ENCODE measurements around the gene GLB1L2. TPM values are rescaled to one million over a fixed set of nuclear protein-coding genes. Genes with fewer than 3 reads are reported as not detected.
"Not testable (repeated sequence)": the region's sequence is repeated elsewhere in the genome, so short reads cannot be mapped to it uniquely, and the experiment has no call there.

GLB1L2 gene
- total RNA-seq, 1 donor from 2014 or later: 11.6 TPM

DNA sequence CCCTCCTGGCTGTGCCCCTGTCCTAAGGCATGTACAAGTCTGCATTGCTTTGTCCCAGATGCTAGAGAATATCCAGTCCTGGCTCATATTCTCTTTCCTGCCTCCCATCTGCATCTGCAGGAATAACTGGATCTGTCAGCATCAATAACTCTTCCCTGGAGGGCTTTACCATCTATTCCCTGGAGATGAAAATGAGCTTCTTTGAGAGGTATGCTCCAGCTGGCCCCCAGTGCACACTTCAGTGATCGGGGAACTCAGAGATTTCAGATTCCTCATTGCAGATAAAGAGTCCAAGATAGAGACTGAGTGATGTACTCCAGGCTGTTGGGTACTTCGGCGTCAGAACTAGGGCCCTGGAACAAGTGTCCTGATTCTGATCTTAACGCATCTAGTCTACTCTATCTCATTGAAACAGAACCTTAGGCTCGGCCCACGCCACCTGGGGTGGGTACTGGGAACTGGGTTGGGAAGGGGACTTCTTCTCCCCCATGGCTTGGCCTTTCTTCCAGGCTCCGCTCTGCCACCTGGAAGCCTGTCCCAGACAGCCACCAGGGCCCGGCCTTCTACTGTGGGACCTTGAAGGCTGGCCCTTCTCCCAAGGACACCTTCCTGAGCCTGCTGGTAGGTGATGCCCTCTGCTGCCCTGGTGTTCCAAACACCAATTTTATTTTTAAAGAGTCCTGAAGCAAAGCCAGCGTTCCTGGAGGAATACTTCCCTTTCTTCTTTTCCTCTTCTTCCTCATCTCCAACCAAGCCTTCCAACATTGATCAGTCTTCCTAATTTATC lies 17.8 kb upstream of the GLB1L2 start:
- DNase-seq (ENCODE audit: extremely low spot score, unreplicated experiment): no peak
- Mint-ChIP-seq H3K27ac (no peak overlapping the region), H3K9me3 (peaks cover 4% of the 10 kb centered on the region), H3K4me3 (no peak overlapping the region), H3K27me3 (peaks cover 9% of the 10 kb centered on the region), H3K4me1 (ENCODE audit: unreplicated experiment) (no peaks in the 10 kb centered on the region), H3K36me3 (no peaks in the 10 kb centered on the region)
- TF ChIP-seq, protein P1, sequence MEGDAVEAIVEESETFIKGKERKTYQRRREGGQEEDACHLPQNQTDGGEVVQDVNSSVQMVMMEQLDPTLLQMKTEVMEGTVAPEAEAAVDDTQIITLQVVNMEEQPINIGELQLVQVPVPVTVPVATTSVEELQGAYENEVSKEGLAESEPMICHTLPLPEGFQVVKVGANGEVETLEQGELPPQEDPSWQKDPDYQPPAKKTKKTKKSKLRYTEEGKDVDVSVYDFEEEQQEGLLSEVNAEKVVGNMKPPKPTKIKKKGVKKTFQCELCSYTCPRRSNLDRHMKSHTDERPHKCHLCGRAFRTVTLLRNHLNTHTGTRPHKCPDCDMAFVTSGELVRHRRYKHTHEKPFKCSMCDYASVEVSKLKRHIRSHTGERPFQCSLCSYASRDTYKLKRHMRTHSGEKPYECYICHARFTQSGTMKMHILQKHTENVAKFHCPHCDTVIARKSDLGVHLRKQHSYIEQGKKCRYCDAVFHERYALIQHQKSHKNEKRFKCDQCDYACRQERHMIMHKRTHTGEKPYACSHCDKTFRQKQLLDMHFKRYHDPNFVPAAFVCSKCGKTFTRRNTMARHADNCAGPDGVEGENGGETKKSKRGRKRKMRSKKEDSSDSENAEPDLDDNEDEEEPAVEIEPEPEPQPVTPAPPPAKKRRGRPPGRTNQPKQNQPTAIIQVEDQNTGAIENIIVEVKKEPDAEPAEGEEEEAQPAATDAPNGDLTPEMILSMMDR (conservative IDR thresholded peaks at IDR 0.05): no peak

DNA sequence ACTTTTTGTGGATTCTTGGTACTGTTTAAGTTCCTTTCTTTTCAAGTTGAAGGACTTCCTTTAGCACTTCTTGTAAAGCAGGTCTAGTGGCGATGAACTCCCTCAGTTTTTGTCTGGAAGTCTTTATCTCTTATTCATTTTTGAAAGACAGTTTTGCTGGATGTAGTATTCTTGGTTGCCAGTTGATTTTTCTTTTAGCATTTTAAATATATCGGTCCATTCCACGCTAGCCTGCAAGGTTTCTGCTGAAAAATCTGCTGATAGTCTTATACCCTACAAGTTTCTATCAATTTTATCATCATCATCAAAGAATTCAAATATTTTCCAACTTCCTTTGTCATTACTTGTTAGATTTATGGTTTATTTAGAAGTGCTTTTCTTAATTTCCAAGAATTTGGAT lies 14.7 kb upstream of the GLB1L2 start:
- no peak overlapping the region for H3K4me3 Mint-ChIP-seq
- peaks cover 4% of the 10 kb centered on the region for H3K9me3 Mint-ChIP-seq
- no peaks in the 10 kb centered on the region for H3K4me1 Mint-ChIP-seq (ENCODE audit: unreplicated experiment)
- H3K27ac Mint-ChIP-seq: no peak overlapping the region
- H3K36me3 Mint-ChIP-seq: no peaks in the 10 kb centered on the region
- DNase-seq (ENCODE audit: extremely low spot score, unreplicated experiment): no peak
- TF ChIP-seq, protein P1 (conservative IDR thresholded peaks at IDR 0.05): no peak
- H3K27me3 Mint-ChIP-seq: peaks cover 4% of the 10 kb centered on the region

DNA sequence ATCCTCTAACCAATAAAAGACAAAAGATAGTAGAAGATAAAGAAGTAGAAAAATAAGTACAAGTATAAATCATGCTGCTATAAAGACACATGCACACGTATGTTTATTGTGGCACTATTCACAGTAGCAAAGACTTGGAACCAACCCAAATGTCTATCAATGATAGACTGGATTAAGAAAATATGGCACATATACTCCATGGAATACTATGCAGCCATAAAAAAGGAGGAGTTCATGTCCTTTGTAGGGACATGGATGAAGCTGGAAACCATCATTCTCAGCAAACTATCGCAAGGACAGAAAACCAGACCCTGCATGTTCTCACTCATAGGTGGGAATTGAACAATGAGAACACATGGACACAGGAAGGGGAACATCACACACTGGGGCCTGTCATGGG lies 10.4 kb upstream of the GLB1L2 start:
- not testable (repeated sequence) for H3K9me3 Mint-ChIP-seq; DNase-seq (ENCODE audit: extremely low spot score, unreplicated experiment); H3K4me1 Mint-ChIP-seq (ENCODE audit: unreplicated experiment); H3K4me3 Mint-ChIP-seq; H3K27me3 Mint-ChIP-seq; H3K36me3 Mint-ChIP-seq; H3K27ac Mint-ChIP-seq

DNA sequence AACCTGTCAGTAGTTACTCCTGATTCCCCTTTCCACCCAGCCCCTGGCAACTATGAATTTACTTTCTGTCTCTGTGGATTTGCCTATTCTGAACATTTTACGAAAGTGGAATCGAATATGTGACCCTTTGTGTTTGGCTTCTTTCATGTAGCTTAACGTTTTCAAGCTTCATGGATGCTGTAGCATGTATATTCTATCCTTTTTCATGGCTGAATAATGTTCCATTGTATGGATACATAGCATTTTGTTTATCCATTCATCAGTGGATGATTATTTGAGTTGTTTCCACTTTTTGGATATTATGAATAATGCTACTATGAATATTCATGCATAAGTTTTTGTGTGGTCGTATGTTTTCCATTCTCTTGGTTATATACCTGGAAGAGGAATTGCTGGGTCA lies 9.2 kb upstream of the GLB1L2 start:
- H3K9me3 Mint-ChIP-seq: no peaks in the 10 kb centered on the region
- TF ChIP-seq, protein P1 (conservative IDR thresholded peaks at IDR 0.05): no peak
- no peak overlapping the region for H3K27ac Mint-ChIP-seq
- DNase-seq (ENCODE audit: extremely low spot score, unreplicated experiment): no peak
- H3K36me3 Mint-ChIP-seq: no peaks in the 10 kb centered on the region
- H3K27me3 Mint-ChIP-seq: peaks cover 18% of the 10 kb centered on the region
- H3K4me3 Mint-ChIP-seq: no peak overlapping the region
- H3K4me1 Mint-ChIP-seq (ENCODE audit: unreplicated experiment): no peaks in the 10 kb centered on the region

DNA sequence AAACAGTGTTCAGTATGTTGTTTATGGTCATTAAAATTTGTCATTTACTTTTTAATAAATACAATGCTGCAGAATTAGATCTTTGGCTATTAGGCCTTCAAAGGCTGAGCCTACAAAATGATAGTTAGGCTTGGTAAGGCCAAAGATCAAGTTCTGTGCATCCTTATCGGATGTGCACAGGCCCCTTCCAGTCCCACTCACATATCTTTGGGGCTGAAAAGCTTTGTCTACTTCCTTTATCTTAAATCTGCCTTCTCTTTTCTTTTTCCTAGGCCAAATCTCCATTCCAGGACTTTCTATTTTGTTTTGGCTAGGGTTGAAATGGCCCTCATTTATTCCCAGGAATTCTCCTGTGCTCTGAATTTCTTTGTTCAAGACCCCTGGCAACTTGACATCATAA lies 3.4 kb upstream of the GLB1L2 start:
- DNase-seq (ENCODE audit: extremely low spot score, unreplicated experiment): no peak
- Mint-ChIP-seq H3K27ac (no peak overlapping the region), H3K4me1 (ENCODE audit: unreplicated experiment) (peaks cover 4% of the 10 kb centered on the region), H3K27me3 (peaks cover 58% of the 10 kb centered on the region), H3K9me3 (no peaks in the 10 kb centered on the region), H3K36me3 (no peaks in the 10 kb centered on the region), H3K4me3 (no peak overlapping the region)
- TF ChIP-seq, protein P1 (conservative IDR thresholded peaks at IDR 0.05): no peak

DNA sequence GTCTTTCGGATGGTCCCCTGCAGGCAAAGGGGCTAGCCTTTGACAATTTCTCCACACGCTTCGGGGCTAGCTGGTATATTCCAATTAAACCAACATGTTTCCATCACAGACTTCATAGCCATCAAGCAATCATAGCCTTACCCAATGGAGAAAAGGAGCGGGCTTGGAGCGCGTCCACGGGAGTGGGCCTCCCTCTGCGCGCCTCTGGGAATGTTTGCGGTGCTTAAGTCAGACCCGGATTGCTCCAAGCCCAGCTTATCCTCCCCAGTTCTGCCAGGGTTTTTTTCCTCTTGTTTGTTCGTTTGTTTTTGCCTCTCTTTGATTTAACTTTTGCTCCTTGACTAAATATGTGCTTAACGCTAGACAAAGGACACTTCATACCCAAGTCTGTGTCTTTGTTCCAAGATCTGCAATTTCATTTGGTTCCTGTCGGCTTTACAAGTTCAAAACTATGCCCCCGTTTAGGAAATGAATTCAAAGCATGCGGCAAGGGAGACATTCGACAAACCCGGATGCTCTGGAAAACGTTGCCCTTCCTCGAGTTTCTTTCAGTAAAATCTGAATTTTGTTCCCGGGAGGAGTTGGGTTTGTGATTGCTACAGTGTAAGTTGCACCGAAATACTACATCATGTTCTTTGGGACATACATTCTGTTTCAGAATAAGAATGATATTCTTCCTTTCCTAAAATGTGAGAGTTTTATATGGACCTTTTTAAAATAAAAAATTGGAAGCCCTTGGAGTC lies 1.0 kb upstream of the GLB1L2 start:
- H3K4me1 Mint-ChIP-seq (ENCODE audit: unreplicated experiment): peaks cover 4% of the 10 kb centered on the region
- peaks cover 81% of the 10 kb centered on the region for H3K27me3 Mint-ChIP-seq
- peak overlapping the region; percentile 90 for H3K4me3 Mint-ChIP-seq
- no peak overlapping the region for H3K27ac Mint-ChIP-seq
- H3K36me3 Mint-ChIP-seq: no peaks in the 10 kb centered on the region
- no peaks in the 10 kb centered on the region for H3K9me3 Mint-ChIP-seq
- TF ChIP-seq, protein P1 (conservative IDR thresholded peaks at IDR 0.05): no peak
- DNase-seq (ENCODE audit: extremely low spot score, unreplicated experiment): no peak
